NCI-H774 (cell line): ENCODE data around the gene ADGRG3.
"Not testable (repeated sequence)": the region's sequence is repeated elsewhere in the genome, so short reads cannot be mapped to it uniquely, and the experiment has no call there.

Experiments used
- DNase-seq: peaks from one replicate; lab custom pipeline; 2025; lab: John Stamatoyannopoulos, UW

ADGRG3 gene

GRCh38 chr16:57697896-57698537 is 29.9 kb downstream of the ADGRG3 start:
- no peak for DNase-seq

GRCh38 chr16:57698812-57699405 is 30.8 kb downstream of the ADGRG3 start:
- DNase-seq = no peak

GRCh38 chr16:57699481-57699880 is 31.4 kb downstream of the ADGRG3 start:
- DNase-seq = no peak

DNA sequence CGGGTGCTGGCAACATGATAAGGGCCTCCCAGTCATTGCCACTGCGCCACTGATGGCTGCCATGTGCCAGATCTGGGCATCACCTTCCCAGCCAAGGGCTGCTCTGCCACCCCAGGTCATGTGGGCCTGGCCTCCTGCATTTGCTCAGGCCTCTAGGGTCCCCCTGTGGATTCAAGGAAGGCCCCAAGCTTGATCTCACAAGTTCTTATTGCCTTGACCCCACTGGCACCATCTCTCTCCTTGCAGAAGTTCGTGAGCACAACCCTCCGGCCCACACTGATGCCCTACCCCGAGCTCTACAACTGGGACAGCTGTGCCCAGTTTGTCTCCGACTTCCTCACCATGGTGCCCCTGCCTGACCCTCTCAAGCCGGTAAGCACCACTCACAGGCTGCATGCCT is 31.8 kb downstream of the ADGRG3 start:
- DNase-seq = no peak

GRCh38 chr16:57700781-57701551 is 32.9 kb downstream of the ADGRG3 start:
- no peak for DNase-seq

GRCh38 chr16:57701759-57702371 is 33.8 kb downstream of the ADGRG3 start:
- DNase-seq = no peak

- DNase-seq = no peak
Observed at GRCh38 chr16:57703416-57704010, 35.4 kb downstream of the ADGRG3 start.

DNA sequence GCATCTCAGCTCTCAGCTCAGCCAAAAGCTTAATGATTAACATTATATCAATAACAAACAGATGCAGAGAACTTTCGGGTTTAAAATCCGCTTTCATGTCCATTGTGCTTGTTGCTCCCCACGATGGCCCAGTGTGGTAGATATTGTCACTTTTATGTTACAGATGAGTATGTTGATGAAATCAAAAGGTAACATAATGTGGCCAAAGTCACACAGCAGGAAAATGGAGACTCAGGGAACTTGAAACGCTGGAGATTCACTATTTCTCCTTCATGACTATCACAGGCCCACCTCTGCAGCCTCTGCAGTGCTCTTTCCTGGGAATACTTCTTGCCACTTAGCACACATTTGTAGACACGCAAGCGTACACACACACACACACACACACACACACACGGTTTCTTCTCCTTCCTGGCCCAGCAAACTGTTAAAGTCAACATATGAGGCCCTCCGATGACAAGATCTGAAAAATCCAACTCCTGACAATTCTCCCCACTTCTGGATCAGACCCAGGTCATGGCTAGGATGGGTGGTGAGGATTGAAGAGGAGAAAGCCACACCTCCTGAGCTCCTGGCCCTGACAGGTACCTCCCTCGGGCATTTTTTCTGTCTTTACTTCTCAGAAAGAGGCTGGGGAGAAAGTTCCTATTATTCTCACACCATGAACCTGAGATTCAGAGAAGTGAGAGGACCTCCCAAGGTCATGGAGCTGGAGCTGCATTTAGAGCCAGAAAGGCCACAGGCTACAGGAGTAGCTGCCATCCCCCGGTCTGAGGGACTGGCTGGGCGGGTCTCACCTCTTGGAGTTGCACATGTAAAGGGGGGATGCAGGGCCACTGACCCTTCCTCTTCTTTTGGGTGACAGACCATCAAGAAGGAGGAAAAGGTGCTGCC is 36.2 kb downstream of the ADGRG3 start:
- no peak for DNase-seq

- no peak for DNase-seq
Observed at GRCh38 chr16:57704905-57705852, 37.1 kb downstream of the ADGRG3 start.

DNA sequence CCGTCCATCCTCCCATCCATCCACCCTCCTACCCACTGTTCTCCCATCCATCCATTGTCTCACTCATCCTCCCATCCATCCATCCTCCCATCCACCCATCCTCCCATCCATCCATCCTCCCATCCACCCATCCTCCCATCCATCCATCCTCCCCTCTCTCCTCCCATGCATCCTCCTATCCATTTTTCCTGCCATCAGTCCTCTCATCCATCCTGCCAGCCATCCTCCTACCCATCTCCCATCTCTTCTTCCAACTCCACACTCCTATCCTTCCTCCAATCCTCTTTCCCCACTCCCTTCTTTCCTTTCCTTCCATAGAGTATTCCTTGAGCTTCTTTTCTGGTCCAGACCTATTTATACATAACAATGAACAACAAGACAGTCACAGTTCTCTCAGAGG is 38.6 kb downstream of the ADGRG3 start:
- no peak for DNase-seq

DNA sequence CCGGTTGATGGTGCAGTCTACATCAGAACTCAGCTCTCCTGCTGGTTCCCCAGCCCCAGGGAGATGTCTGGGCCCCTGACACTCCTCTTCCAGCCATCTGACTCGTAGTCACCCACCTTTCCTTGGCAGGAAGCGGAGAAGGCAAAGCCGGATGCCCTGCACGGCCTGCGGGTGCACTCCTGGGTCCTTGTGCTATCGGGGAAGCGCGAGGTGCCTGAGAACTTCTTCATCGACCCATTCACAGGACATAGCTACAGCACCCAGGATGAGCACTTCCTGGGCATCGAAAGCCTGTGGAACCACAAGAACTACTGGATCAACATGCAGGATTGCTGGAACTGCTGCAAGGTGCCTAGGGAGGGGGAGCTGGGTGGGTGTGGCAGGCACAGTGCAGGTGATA is 39.2 kb downstream of the ADGRG3 start:
- DNase-seq = no peak

DNA sequence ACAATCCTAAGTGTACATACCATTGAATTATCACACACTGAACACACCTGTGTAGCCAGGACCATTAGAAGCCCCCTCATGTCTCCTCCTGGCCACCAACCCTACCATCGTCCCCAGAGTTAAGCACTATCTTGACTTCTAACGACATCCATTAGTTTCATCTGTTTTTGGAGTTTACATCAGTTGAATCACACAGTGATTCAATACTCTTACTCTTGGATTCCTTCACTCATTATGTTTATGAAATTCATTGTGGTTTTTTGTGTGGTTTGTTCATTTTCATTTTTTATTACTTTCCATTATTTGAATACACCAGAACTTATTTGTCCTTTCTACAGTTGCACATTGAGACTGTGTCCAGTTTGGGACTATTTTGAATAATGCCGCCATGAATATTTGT is 40.1 kb downstream of the ADGRG3 start:
- no peak for DNase-seq

GRCh38 chr16:57709663-57710062 is 41.6 kb downstream of the ADGRG3 start:
- no peak for DNase-seq

DNA sequence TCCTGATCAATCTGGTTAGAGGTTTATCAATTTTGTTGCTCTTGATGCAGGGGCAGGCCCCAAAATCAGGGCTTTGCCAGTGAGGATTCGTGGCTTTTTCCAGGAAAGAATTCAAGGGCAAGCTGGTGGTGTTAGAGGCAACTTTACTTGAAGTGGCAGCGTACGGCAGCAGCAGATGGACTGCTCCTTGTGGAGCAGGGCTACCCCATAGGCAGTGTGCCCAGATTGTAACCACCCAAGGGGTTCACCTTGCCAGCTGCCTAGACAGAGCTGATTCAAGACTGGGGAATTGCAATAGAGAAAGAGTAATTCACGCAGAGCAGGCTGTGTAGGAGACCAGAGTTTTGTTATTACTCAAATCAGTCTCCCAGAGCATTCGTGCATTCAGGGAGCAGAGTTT is 43.2 kb downstream of the ADGRG3 start:
- no peak for DNase-seq

- DNase-seq = no peak
Observed at GRCh38 chr16:57711993-57712392, 43.9 kb downstream of the ADGRG3 start.

DNA sequence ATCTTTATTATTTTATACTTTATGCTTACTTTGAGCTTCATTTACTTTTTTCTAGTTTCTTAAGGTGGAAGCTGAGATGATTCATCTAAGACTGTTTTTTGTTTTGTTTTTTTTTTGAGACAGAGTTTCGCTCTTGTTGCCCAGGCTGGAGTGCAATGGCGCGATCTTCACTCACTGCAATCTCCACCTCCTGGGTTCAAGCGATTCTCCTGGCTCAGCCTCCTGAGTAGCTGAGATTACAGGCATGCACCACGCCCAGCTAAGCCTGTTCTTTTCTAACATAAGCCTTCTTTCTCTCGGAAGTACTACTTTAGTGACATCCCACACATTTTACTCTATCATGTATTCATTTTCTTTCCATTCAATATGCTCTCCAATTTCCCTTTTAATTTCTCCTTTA is 44.5 kb downstream of the ADGRG3 start:
- DNase-seq = not testable (repeated sequence)

GRCh38 chr16:57713596-57713995 is 45.5 kb downstream of the ADGRG3 start:
- DNase-seq = no peak

DNA sequence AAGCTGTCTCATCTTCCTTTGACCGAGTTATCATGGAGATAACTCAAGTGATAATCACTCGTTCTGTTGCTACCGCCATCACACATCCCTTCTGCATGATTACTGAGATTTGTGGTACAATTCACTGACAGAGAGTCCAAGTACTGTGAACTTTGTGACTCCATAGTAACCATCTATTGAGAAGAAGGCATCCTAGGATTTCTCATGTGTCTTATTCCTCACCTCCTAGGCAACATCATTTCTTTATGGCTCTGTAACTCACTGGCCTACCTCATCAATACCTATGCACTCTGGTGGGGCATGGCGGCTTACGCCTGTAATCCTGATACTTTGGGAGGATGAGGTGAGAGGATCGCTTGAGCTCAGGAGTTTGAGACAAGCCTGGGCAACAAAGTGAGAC is 45.9 kb downstream of the ADGRG3 start:
- DNase-seq = no peak

- no peak for DNase-seq
Observed at GRCh38 chr16:57720142-57720575, 52.1 kb downstream of the ADGRG3 start.
